Right atrium auricular region (tissue), 2 donors: ENCODE measurements around the gene TMEM178B. TPM values are rescaled to one million over a fixed set of nuclear protein-coding genes. Genes with fewer than 3 reads are reported as not detected.
"Not testable (repeated sequence)": the region's sequence is repeated elsewhere in the genome, so short reads cannot be mapped to it uniquely, and the experiment has no call there.

Experiments
- DNase-seq: peaks from one replicate; pipeline ENCODE4 v3.0.0-alpha.2; 2019; ENCODE audit warnings: low spot score
- H3K27ac ChIP-seq, 2 donors: fragments of 200-600 bp; sonication (generic); 1 replicate in 1 of 2; 2 replicates in 1 of 2; pipeline ENCODE4 v1.5.1; 2016 to 2019
- H3K27me3 ChIP-seq, 2 donors: fragments of 200-600 bp; sonication (generic); one replicate each; pipeline versions ENCODE4 v1.5.1 to v1.6.0; 2017 to 2019
- H3K36me3 ChIP-seq: fragments of 200-600 bp; sonication (generic); one replicate; pipeline ENCODE4 v1.5.1; 2016
- H3K4me1 ChIP-seq, 2 donors: fragments of 200-600 bp; sonication (generic); one replicate each; pipeline versions ENCODE4 v1.5.1 to v1.6.0; 2017 to 2019
- H3K4me3 ChIP-seq, 2 donors: fragments of 200-600 bp; sonication (generic); 1 replicate in 1 of 2; 2 replicates in 1 of 2; pipeline ENCODE4 v1.5.1; 2017 to 2019; ENCODE audit warnings: mild to moderate bottlenecking in 1 of 2, moderate library complexity in 1 of 2
- H3K9me3 ChIP-seq, 2 donors: fragments of 200-600 bp; sonication (generic); one replicate each; pipeline ENCODE4 v1.5.1; 2019
- CTCF ChIP-seq, 2 donors: fragments of 200-600 bp; sonication (generic); IDR thresholded peaks; one replicate each; pipeline ENCODE4 v1.5.1; 2019; ENCODE audit warnings: antibody characterized with exemption in 2 of 2
- total RNA-seq, 2 donors: library from RNA; depleted of rRNA; stranded (reverse); fragments of >200 nt; gene quantifications; one replicate each; pipeline ENCODE4 v1.1.0, GENCODE V29; 2016

Gene TMEM178B
- total RNA-seq, 2 donors from 2014 or later = 15.8 to 48.7 TPM

- TF ChIP-seq CTCF (IDR thresholded peaks at IDR 0.05) = no peak
- H3K4me3 ChIP-seq = no peak overlapping the region
- H3K9me3 ChIP-seq = no peaks in the 10 kb centered on the region
- no peaks in the 10 kb centered on the region for H3K27me3 ChIP-seq
- H3K27ac ChIP-seq = no peak overlapping the region
- no peaks in the 10 kb centered on the region for H3K4me1 ChIP-seq
- no peaks in the 10 kb centered on the region for H3K36me3 ChIP-seq
- DNase-seq = no peak
Observed at GRCh38 chr7:141160246-141160860, 86.5 kb downstream of the TMEM178B start.

GRCh38 chr7:141161550-141162535 is 88.0 kb downstream of the TMEM178B start:
- H3K36me3 ChIP-seq = no peaks in the 10 kb centered on the region
- H3K27ac ChIP-seq = no peak overlapping the region
- TF ChIP-seq CTCF (IDR thresholded peaks at IDR 0.05) = no peak
- H3K9me3 ChIP-seq = no peaks in the 10 kb centered on the region
- H3K27me3 ChIP-seq = no peaks in the 10 kb centered on the region
- no peaks in the 10 kb centered on the region for H3K4me1 ChIP-seq
- no peak for DNase-seq
- H3K4me3 ChIP-seq = no peak overlapping the region

- H3K27me3 ChIP-seq = no peaks in the 10 kb centered on the region
- TF ChIP-seq CTCF (IDR thresholded peaks at IDR 0.05) = no peak
- H3K4me3 ChIP-seq = no peak overlapping the region
- no peak for DNase-seq
- no peaks in the 10 kb centered on the region for H3K4me1 ChIP-seq
- no peaks in the 10 kb centered on the region for H3K9me3 ChIP-seq
- no peaks in the 10 kb centered on the region for H3K36me3 ChIP-seq
- H3K27ac ChIP-seq = no peak overlapping the region
Observed at GRCh38 chr7:141165521-141165920, 91.7 kb downstream of the TMEM178B start.

- no peaks in the 10 kb centered on the region for H3K36me3 ChIP-seq
- no peaks in the 10 kb centered on the region for H3K9me3 ChIP-seq
- H3K4me1 ChIP-seq = no peaks in the 10 kb centered on the region
- no peak overlapping the region for H3K4me3 ChIP-seq
- H3K27me3 ChIP-seq = no peaks in the 10 kb centered on the region
- no peak for TF ChIP-seq CTCF (IDR thresholded peaks at IDR 0.05)
- DNase-seq = no peak
- no peak overlapping the region for H3K27ac ChIP-seq
Observed at GRCh38 chr7:141166926-141167325, 93.1 kb downstream of the TMEM178B start.

- no peak for TF ChIP-seq CTCF (IDR thresholded peaks at IDR 0.05)
- no peaks in the 10 kb centered on the region for H3K4me1 ChIP-seq
- H3K36me3 ChIP-seq = no peaks in the 10 kb centered on the region
- no peaks in the 10 kb centered on the region for H3K27me3 ChIP-seq
- H3K9me3 ChIP-seq = no peaks in the 10 kb centered on the region
- no peak for DNase-seq
- H3K4me3 ChIP-seq = no peak overlapping the region
- H3K27ac ChIP-seq = no peak overlapping the region
Observed at GRCh38 chr7:141167381-141167964, 93.6 kb downstream of the TMEM178B start.

- H3K4me1 ChIP-seq, DNase-seq, H3K27me3 ChIP-seq: not testable (repeated sequence)
Observed at GRCh38 chr7:141169157-141169556, 95.3 kb downstream of the TMEM178B start.

GRCh38 chr7:141175728-141176127 is 101.9 kb downstream of the TMEM178B start:
- not testable (repeated sequence) for H3K4me1 ChIP-seq, H3K4me3 ChIP-seq, H3K9me3 ChIP-seq, H3K27me3 ChIP-seq, H3K27ac ChIP-seq, H3K36me3 ChIP-seq, DNase-seq

More at GRCh38 chr7:141169157-141169556, 95.3 kb downstream of the TMEM178B start:
- not testable (repeated sequence) for H3K27ac ChIP-seq, H3K9me3 ChIP-seq, H3K36me3 ChIP-seq, H3K4me3 ChIP-seq

- H3K4me1 ChIP-seq, H3K27me3 ChIP-seq, H3K4me3 ChIP-seq, H3K9me3 ChIP-seq, H3K27ac ChIP-seq, H3K36me3 ChIP-seq, DNase-seq: not testable (repeated sequence)
Observed at GRCh38 chr7:141177120-141177519, 103.3 kb downstream of the TMEM178B start.
